ENCODE data around the gene GLB1L2.

Gene GLB1L2

DNA sequence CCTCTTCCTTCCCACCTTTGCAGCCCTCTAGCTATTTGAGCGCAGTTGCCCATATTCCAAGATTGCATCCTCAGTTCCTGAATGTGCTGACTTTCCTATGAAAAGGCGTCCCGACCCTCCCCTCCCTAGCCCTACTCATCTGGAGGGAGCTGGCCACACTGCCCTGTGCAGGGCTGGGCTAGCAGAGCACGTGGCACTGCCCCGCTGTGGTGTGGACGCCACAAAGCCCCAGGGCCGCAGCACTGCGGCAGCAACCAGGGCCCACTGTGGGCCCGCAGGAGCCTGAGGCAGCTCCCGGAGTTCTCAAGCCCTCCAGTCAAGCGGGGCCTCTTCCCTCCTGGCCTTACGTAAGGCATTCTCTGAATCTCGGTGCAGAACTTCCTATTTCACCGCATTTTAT, 52.6 kb downstream of the GLB1L2 start:
- no peak for DNase-seq (ENCODE audit: low read depth in 2 of 2, low spot score in 1 of 2)

- DNase-seq (ENCODE audit: low read depth in 2 of 2, low spot score in 1 of 2), result no peak
These were observed 53.4 kb downstream of the GLB1L2 start for GRCh38 chr11:134385171-134385570.

- DNase-seq (ENCODE audit: low read depth in 2 of 2, low spot score in 1 of 2), result no peak
These were observed 54.2 kb downstream of the GLB1L2 start for GRCh38 chr11:134385774-134386565.

DNA sequence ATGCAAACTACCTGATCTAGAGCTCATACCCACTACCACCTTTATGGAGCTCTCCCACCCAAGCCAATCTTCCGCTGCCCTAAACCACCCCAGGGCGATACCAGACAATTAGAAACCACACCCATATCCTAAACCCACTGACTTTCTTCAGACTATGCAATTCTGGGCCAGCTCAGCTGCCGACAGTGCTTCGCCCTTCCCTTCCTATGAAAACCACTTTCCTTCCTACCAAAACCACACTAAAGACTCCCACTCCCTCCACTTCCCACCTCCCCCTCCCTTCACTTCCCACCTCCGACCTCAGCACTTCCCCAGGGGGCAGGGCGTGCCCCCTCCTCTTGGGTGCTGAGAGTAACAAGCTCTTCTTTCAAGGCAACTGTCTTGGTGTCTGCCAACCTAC, 55.2 kb downstream of the GLB1L2 start:
- no peak for DNase-seq (ENCODE audit: low read depth in 2 of 2, low spot score in 1 of 2)

DNA sequence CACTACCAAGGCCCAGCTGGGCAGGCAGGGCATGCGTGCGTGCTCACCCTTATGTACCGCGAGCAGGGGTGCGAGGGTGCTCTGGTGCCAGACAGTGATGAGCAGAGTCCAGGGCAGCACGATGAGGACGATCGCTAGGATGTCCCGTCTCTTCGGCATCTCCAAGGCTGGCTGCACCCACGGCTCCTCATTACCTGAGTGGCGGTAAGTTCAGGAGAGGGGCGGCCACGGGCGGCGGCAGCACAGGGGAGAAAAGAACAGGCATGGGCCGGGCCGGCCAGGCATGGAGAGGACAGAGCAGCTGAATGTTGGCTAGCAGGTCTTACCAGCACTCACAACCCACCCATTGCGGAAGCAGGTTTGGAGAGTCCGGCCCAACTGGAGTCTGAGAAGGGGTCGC, 55.7 kb downstream of the GLB1L2 start:
- no peak for DNase-seq (ENCODE audit: low read depth in 2 of 2, low spot score in 1 of 2)

DNA sequence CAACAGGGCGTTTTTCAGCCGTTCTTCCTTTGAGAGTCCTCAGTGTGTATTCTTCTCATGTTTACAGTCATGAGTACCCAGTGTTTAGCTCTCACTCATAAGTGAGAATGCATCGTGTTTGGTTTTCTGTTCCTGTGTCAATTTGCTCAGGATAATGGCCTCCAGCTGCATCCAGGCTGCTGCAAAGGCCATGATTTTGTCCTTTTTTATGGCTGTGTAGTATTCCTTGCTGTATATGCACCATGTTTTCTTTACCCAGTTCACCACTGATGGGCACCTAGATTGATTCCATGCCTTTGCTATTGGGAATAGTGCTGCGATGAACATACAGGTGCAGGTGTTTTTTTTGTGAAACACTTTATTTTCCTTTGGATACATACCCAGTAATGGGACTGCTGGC, 56.8 kb downstream of the GLB1L2 start:
- DNase-seq (ENCODE audit: low read depth in 2 of 2, low spot score in 1 of 2), result no peak

DNA sequence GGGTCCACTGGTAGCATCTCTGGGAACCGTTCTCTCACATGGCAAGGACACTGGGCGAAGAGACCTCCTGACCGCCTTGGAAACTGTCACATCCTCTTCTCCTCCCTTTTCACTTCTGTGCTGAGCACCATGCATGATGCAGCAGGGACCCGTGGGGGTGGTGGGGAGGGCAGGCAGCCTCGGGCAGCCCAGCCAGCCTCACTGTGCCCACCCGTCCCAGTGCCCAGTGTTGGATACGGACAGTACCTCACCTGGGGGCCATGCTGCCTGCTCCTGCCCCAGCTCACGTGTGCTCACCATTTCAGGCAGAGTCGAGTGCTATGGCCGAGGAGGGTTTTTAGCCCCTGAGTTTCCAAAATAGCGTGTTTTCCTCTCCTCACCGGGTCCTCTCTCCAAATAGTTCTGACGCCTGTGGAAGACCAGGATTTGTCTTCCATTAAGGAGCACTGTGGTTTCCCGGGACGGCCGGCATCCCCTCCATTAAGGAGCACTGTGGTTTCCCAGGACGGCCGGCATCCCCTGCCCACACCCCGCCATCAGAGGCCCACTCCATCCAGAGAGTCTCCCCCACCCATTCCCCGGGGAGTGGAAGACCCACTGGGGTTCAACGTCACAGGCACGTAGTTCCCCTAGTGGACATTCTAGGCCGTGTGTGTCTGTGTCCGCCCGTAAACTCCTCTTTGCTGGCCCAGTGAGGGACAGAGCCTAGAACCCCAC, 57.8 kb downstream of the GLB1L2 start:
- DNase-seq (ENCODE audit: low read depth in 2 of 2, low spot score in 1 of 2), result no peak

DNA sequence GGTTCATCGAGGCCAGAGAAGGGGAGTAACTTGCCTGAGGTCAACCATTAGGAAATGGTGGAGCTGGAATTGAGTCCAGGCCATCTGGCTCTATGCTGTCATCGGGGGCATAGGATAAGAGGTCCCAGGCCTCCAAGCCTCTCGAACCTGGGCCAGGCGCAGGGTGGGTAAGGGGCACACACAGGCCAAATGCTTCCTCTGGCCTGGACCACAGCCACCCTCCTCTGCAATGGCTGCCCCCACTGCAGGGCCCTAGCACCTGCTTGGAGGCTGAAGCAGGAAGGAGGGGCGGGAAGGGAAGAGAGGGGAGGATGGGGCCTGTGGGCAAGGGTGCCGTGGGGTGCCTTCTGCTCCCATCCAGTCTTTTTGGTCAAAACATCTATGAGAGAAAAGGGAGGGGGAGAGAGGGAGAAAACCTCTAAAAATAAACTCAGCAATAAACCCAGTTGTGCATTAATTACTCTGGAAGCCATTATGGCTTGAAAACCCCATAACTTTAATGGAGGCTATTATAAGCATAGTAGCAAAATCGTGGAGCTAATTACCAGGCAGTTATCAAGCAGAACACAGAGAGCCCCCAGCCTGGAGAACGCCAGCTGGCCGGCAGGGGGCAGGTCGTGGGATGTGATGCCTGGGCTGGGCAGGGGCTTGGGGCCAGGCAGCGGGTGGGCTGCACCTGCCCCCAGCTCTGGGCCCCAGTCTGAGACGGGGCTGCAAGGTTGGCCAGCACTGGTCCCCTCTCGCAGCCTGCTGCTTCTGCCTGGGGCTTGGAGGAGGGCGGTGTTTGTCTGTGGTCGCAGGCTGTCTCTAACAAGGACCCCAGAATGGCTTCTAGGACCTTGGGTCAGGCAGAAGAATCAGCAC, 59.1 kb downstream of the GLB1L2 start:
- no peak for DNase-seq (ENCODE audit: low read depth in 2 of 2, low spot score in 1 of 2)

DNA sequence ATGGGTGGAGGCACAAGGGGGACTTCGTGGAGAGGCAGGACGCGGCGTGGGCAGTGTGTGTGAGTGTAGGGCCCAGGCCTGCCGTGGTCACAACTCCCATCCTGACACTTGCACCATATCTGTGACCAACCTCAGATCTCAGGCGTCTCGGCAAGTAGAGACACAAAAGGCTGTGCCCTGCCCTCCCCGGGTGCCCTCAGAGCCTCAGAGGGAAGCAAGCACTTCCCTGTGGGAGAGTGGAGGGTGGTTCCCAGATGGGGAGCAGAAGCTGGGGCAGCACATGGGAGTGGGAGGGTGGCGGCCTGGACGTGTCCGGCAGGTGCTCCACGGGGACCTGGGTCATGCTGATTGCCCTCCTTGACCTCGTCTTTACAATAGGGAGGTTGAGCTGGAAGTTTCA, 59.9 kb downstream of the GLB1L2 start:
- no peak for DNase-seq (ENCODE audit: low read depth in 2 of 2, low spot score in 1 of 2)

GRCh38 chr11:134392953-134393615, 61.3 kb downstream of the GLB1L2 start:
- no peak for DNase-seq (ENCODE audit: low read depth in 2 of 2, low spot score in 1 of 2)

DNA sequence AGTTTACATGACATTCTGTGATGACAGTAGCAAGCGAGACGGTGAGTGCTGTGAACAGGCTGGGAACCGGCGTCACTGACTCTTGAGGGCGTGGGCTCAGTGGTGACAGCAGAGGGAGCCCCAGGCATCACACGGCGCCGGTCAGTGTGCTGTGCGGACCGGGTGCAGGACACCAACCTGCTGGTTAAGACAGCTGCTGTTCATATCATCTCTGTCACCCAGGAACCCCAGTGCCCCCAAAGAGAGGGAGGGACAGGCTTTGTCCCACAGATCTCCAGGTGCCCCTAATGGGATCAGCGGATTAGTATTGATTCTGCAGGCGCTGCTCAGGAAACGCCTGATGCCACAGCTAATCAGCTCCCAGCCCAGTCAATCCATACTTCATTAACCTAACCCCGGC, 61.9 kb downstream of the GLB1L2 start:
- DNase-seq (ENCODE audit: low read depth in 2 of 2, low spot score in 1 of 2), result no peak

DNA sequence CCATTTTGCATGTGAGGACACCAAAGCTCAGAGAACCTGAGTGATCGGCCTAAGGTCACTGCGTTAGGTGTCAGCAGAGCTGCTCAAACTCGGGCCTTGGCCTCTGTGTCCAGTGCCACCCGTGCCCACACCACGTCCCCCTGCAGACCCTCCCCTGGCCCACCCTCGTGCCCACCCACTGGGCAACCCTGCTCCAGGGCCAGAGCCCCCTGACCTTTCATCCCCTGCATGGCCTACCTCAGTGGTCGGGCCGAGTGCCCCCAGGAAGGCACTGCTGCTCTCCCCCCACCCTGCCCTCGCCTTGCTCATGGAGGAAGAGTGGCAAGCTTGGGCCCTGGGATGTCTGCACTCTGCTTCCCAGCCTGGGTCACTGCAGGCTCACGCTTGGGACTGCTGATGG, 62.5 kb downstream of the GLB1L2 start:
- DNase-seq (ENCODE audit: low read depth in 2 of 2, low spot score in 1 of 2), result no peak

GRCh38 chr11:134395002-134395401, 63.2 kb downstream of the GLB1L2 start:
- DNase-seq (ENCODE audit: low read depth in 2 of 2, low spot score in 1 of 2), result no peak

DNA sequence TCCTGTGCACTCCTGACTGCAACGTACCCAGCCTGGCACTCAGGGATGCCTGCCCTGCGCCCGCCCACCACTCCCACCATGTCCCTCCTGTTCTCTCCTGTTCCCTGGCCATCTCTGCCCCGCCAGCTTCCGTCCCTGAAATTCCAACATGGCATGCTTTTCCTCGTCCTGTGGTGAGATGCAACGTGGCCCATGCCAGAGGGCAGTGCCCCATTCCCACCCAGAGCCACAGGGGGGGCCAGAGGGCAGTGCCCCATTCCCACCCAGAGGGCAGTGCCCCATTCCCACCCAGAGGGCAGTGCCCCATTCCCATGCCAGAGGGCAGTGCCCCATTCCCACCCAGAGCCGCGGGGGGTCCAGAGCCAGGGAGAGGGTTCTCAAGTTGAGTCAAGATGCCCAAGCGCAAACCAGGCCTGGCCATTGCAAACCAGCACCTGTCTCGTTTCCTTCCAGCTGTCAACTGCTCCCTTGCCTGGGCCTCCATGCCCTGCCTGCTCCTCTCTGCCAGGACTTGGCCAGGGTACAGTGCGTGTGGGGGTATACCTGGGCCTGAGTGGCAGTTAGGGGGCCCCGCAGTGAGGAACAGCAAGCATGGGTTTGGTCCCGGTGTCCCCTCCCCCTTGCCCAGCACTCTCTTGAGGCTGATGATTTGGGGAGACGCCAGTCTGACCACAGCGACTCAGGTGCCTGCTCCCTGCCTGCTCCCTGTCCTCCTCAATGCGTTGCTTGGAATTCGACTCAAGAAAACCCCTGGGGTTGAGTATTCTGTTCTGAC, 65.7 kb downstream of the GLB1L2 start:
- no peak for DNase-seq (ENCODE audit: low read depth in 2 of 2, low spot score in 1 of 2)

DNA sequence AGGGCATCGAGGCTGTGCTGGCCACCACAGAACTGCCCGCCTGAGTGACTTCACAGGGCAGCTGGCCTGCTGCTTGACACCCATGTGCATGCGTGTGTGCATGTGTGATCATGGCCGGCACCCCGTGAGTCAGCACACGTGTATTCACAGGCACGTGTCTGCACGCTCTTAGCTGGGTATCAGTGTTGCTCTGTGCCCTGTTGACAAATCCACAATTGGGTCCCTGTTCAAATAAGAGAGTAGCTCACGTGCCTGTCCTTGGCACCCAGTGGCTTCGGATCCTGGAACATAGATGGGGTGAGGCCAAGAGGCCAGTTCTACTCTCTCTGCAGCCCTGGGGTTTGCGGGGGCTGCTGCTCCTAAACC, 66.3 kb downstream of the GLB1L2 start:
- no peak for DNase-seq (ENCODE audit: low read depth in 2 of 2, low spot score in 1 of 2)

GRCh38 chr11:134398644-134399292, 67.0 kb downstream of the GLB1L2 start:
- DNase-seq (ENCODE audit: low read depth in 2 of 2, low spot score in 1 of 2), result no peak

GRCh38 chr11:134399293-134399654, 67.5 kb downstream of the GLB1L2 start:
- DNase-seq (ENCODE audit: low read depth in 2 of 2, low spot score in 1 of 2), result no peak

GRCh38 chr11:134399996-134400395, 68.2 kb downstream of the GLB1L2 start:
- DNase-seq (ENCODE audit: low read depth in 2 of 2, low spot score in 1 of 2), result no peak

DNA sequence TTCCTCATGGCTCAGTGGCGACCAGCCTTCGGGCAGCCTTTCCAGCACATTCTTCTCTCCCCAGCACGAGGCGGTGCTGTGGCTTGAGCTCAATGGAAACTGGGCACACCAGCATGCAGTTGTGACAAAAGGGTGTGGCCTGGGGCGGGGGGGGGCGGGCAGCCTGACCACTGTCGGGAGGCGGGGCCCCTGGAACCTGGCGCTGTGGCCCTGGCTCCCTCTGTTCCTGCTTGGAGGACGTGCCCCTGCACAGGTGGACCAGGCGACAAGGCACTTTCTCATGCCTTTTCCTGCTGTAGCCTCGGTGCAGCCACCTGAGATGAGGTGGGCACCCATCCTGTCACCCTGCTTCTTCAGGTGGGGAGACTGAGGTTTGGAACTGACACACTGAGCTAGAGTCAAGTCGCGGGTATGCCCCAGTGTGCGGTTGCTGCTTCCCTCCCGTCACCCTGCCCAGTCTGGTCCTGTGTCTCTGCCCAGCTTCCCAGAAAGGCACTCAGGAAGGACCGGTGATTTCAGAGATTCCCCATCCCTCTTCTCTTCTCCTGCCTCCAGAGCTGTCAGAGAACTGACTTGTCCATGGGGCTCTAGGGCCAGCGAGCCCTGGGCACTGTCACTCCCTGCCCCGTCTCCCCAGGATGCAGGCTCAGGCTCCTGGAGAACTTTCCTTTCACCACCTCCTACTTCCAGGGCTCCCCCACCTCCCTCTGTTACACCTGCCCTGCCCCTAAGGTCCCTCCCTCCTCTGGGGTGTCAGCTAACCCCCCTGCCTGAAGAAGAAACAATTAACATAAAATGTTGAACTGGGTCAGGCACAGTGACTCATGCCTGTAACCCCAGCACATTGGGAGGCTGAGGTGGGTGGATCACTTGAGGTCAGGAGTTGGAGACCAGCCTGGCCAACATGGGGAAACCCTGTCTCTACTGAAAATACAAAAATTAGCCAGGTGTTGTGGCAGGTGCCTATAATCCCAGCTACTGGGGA, 70.3 kb downstream of the GLB1L2 start:
- no peak for DNase-seq (ENCODE audit: low read depth in 2 of 2, low spot score in 1 of 2)

Data from stimulated activated CD8-positive, alpha-beta memory T cell treated with anti-CD3 and anti-CD28 coated beads, Interleukin-4, amount 100 ng/mL, for 1 hour (primary cell).